GM21390 (cell line): Measurements from ENCODE around the gene XRCC6.
"Not testable (repeated sequence)": the region's sequence is repeated elsewhere in the genome, so short reads cannot be mapped to it uniquely, and the experiment has no call there.

ENCODE experiments used
- ATAC-seq: cut with Tn5 transposase; IDR thresholded peaks from one replicate; pipeline ENCODE4 v1.9.1; 2021; ENCODE audit not compliant: unreplicated experiment

Gene XRCC6

GRCh38 chr22:41683052-41683451, 62.0 kb downstream of the XRCC6 start:
- ATAC-seq: no peak

DNA sequence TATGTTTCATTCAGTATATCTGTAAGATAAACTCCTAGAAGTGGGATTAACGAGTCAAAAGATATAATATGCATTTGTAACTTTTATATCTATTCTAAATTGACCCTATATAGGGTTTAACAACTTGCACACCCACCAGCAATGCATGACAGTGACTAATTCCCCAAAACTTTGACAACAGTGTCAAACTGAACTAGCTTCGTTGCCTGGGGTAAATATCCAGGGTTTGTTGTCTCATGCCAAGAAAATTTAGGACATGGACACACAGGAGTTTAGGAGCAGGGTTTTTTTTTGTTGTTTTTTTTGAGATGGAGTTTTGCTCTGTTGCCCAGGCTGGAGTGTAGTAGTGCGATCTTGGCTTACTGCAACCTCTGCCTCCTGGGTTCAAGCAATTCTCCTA, 62.5 kb downstream of the XRCC6 start:
- no peak for ATAC-seq

- ATAC-seq: no peak
These were observed 63.1 kb downstream of the XRCC6 start for GRCh38 chr22:41684194-41684593.

DNA sequence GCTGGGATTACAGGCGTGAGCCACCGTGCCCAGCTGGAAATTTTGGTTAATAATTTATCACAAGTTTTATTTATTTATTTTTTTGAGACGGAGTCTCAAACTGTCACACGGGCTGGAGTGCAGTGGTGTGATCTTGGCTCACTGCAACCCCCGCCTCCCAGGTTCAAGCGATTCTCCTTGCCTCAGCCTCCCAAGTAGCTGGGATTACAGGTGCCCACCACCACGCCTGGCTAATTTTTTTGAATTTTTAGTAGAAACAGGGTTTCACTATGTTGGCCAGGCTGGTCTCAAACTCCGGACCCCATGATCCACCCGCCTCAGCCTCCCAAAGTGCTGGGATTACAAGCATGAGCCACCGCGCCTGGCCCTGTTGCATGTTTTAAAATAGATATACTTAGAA, 65.8 kb downstream of the XRCC6 start:
- not testable (repeated sequence) for ATAC-seq

- no peak for ATAC-seq
These were observed 66.8 kb downstream of the XRCC6 start for GRCh38 chr22:41687901-41688364.

- ATAC-seq: peak; percentile 89
These were observed 67.5 kb downstream of the XRCC6 start, which contains the start of gene SNU13 for GRCh38 chr22:41688365-41689211. SNU13 (minus strand) TSS chr22:41688867; CDS start chr22:41688796, 71 bp downstream.

DNA sequence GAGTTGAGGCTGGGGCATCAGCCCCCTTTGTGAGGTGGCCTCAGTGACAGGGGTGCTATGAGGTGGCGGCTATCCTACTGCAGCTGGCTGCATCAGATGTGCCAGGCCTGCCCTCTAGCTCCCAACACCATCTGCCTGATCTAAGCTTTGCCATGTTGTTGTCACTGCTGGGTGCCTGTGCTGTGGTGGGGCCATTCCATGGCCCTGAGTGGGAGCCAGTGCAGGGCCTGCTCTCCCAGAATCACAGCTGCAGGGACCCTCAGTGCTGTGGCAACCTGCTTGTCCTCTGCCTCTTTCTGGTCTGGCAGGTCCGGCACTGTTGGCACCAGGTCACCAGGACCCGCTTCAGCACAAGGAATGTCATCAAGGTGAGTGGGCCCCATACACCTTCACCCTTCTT, 69.4 kb downstream of the XRCC6 start:
- no peak for ATAC-seq

GRCh38 chr22:41695211-41695610, 74.1 kb downstream of the XRCC6 start:
- no peak for ATAC-seq

- no peak for ATAC-seq
These were observed 75.6 kb downstream of the XRCC6 start for GRCh38 chr22:41696703-41697102.

DNA sequence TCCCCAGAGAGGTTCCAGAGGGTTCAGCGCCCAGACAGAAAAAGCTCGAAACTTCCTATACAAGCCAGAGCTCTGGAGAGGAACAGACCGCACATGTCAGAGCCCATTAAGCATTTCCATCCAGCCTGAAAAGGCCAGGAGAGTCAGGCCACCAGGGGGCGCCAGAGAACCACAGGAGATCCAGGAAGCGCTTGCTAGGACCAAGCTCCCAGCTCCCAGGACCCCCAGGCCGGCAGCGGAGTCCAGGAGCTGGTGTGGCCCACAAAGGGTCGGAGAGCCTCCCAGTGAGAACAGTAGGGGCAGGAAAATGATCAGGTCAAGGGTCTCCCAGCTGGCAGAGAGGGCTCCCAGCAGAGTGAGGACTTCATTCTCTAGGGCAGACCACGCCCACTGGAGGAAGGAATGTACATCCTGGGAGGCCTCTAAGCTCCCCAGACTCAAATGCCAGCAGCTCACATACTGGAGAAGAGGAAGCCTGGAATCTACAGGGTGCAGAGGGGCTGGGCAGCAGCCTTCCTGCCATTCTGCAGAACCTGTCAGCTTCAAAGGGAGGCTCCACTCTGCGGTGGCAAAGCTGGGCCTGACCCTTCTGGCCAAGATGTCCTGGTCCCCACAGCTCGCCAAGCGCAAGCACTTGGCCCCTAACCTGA, 76.2 kb downstream of the XRCC6 start:
- no peak for ATAC-seq

- no peak for ATAC-seq
These were observed 78.4 kb downstream of the XRCC6 start, which contains the start of gene MEI1 for GRCh38 chr22:41699264-41700107. MEI1 (plus strand) TSS chr22:41699503; CDS start chr22:41699539, 36 bp downstream.

DNA sequence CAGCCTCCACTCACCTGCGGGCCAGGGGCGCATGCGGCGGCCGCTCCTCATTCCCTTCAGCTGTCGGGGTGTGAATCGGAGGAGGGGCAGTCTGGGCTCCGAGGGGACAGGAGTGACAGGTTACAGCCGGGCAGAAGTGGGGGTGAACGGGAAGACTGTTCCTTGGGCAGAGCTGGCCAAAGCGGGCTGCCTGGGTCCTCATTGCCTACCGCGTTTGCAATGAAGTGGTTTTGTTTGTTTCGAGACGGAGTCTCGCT, 78.9 kb downstream of the XRCC6 start:
- no peak for ATAC-seq

DNA sequence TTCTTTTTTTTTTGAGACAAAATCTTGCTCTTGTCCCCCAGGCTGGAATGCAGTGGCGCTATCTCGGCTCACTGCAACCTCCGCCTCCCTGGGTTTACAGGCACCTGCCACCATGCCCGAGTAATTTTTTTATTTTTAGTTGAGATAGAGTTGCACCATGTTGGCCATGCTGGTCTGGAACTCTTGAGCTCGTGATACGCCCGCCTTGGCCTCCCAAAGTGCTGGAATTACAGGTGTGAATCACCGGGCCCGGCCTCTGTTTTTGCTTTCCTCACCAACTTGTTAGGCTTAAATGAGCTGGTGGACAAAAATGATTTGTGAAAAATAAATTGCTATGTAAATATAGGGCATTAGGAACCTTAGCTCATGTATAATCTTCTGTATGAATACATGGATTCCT, 81.7 kb downstream of the XRCC6 start:
- ATAC-seq: no peak

DNA sequence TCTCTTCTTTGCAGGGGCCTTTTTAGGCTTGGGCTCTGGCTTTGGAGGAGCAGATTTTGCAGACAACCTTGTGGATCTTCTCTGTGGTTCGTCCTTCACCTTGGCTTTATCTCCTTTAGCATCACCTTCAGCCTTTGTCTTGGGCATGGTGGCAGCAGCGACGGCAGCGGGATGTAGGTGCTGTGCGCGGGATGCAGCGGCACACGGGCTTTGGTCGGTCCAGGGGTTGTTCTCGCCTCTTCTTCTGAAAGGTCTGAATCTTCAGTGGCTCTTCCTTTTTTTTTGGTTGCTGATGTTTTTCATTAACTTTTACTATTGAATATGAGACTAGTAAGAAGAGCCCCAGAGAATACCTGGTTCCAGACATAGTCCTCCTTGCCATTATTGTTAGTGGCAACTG, 88.2 kb downstream of the XRCC6 start:
- no peak for ATAC-seq

DNA sequence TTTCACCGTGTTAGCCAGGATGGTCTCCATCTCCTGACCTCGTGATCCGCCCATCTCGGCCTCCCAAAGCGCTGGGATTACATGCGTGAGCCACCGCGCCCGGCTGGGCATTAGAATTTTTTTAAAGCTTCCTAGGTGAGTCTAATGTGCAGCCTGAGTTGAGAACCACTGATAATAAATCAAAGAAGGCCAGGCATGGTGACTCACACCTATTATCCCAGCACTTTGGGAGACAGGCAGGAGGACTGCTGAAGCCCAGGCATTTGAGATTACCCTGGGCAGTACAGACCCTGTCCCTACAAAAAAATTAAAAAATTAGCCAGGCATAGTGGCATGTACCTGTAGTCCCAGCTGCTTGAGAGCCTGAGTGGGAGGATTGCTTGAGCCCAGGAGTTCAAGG, 91.9 kb downstream of the XRCC6 start:
- no peak for ATAC-seq
